ENCODE data around the gene ST6GALNAC1. TPM values are rescaled to one million over a fixed set of nuclear protein-coding genes. Genes with fewer than 3 reads are reported as not detected.

ST6GALNAC1 gene
- total and polyA plus RNA-seq, 2 of the 13 experiments (the other 11 are each of a cell fraction or from before 2014, with no cell fraction given), result not detected

- TF ChIP-seq, protein P1, sequence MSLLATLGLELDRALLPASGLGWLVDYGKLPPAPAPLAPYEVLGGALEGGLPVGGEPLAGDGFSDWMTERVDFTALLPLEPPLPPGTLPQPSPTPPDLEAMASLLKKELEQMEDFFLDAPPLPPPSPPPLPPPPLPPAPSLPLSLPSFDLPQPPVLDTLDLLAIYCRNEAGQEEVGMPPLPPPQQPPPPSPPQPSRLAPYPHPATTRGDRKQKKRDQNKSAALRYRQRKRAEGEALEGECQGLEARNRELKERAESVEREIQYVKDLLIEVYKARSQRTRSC (CRISPR knock-in tag; IDR thresholded peaks at IDR 0.05; ENCODE audit: low read depth), result 0 out of 2 replicates have a peak, but pooled peaks have one; percentile 36
- 0 out of 2 replicates have a peak, but pooled peaks have one; percentile 17 for TF ChIP-seq ZNF543 (CRISPR knock-in tag; IDR thresholded peaks at IDR 0.05)
- TF ChIP-seq ZIK1 (CRISPR knock-in tag; IDR thresholded peaks at IDR 0.05; ENCODE audit: borderline replicate concordance, low read depth), result no peak
- TF ChIP-seq ZNF256 (CRISPR knock-in tag; conservative IDR thresholded peaks at IDR 0.05), result no peak
- TF ChIP-seq NFE2 (CRISPR knock-in tag; IDR thresholded peaks at IDR 0.05), result no peak
- TF ChIP-seq, protein P2, sequence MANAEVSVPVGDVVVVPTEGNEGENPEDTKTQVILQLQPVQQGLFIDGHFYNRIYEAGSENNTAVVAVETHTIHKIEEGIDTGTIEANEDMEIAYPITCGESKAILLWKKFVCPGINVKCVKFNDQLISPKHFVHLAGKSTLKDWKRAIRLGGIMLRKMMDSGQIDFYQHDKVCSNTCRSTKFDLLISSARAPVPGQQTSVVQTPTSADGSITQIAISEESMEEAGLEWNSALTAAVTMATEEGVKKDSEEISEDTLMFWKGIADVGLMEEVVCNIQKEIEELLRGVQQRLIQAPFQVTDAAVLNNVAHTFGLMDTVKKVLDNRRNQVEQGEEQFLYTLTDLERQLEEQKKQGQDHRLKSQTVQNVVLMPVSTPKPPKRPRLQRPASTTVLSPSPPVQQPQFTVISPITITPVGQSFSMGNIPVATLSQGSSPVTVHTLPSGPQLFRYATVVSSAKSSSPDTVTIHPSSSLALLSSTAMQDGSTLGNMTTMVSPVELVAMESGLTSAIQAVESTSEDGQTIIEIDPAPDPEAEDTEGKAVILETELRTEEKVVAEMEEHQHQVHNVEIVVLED (CRISPR knock-in tag; IDR thresholded peaks at IDR 0.05; ENCODE audit: borderline replicate concordance), result no peak
- no peak; the same call in 1 of the 2 replicates for TF ChIP-seq ZNF350 (CRISPR knock-in tag; IDR thresholded peaks at IDR 0.05; ENCODE audit: borderline replicate concordance, low read depth)
- peak; percentile 18; the same call in 1 of the 2 replicates for TF ChIP-seq HMG20A (CRISPR knock-in tag; IDR thresholded peaks at IDR 0.05; ENCODE audit: borderline replicate concordance)
- 0 out of 2 replicates have a peak, but pooled peaks have one; percentile 36 for TF ChIP-seq ZNF775 (CRISPR knock-in tag; IDR thresholded peaks at IDR 0.05; ENCODE audit: borderline replicate concordance)
- TF ChIP-seq NR2F6 (IDR thresholded peaks at IDR 0.05), result no peak
- TF ChIP-seq NR2F6 (CRISPR knock-in tag; IDR thresholded peaks at IDR 0.05), result no peak
- TF ChIP-seq ZNF569 (CRISPR knock-in tag; IDR thresholded peaks at IDR 0.05; ENCODE audit: borderline replicate concordance), result no peak
- peak; percentile 47; the same call in 1 of the 2 replicates for TF ChIP-seq ZFY (CRISPR knock-in tag; IDR thresholded peaks at IDR 0.05)
- no peak for TF ChIP-seq ZNF34 (CRISPR knock-in tag; IDR thresholded peaks at IDR 0.05; ENCODE audit: borderline replicate concordance)
- TF ChIP-seq HNRNPH1 (optimal IDR thresholded peaks at IDR 0.05; ENCODE audit: low read depth, low read length), result no peak
- TF ChIP-seq RAD21 (CRISPR knock-in tag; IDR thresholded peaks at IDR 0.05), result no peak
- TF ChIP-seq TBX3 (IDR thresholded peaks at IDR 0.05; ENCODE audit: borderline replicate concordance), result no peak
- 0 out of 2 replicates have a peak, but pooled peaks have one; percentile 8 for TF ChIP-seq PITX1 (CRISPR knock-in tag; IDR thresholded peaks at IDR 0.05)
- no peak for TF ChIP-seq ZNF280B (CRISPR knock-in tag; IDR thresholded peaks at IDR 0.05; ENCODE audit: borderline replicate concordance)
- TF ChIP-seq, protein P3, sequence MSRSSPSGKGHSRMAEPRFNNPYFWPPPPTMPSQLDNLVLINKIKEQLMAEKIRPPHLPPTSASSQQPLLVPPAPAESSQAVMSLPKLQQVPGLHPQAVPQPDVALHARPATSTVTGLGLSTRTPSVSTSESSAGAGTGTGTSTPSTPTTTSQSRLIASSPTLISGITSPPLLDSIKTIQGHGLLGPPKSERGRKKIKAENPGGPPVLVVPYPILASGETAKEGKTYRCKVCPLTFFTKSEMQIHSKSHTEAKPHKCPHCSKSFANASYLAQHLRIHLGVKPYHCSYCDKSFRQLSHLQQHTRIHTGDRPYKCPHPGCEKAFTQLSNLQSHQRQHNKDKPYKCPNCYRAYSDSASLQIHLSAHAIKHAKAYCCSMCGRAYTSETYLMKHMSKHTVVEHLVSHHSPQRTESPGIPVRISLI (CRISPR knock-in tag; IDR thresholded peaks at IDR 0.05; ENCODE audit: borderline replicate concordance), result no peak
- TF ChIP-seq ELF1 (CRISPR knock-in tag; IDR thresholded peaks at IDR 0.05), result no peak; the same call in 1 of the 2 replicates
- no peak for TF ChIP-seq ZSCAN31 (CRISPR knock-in tag; IDR thresholded peaks at IDR 0.05; ENCODE audit: low read depth)
- TF ChIP-seq ZNF598 (CRISPR knock-in tag; IDR thresholded peaks at IDR 0.05; ENCODE audit: borderline replicate concordance), result 0 out of 2 replicates have a peak, but pooled peaks have one; percentile 37
- no peak; the same call in 1 of the 2 replicates for TF ChIP-seq SP4 (CRISPR knock-in tag; IDR thresholded peaks at IDR 0.05)
- 0 out of 2 replicates have a peak, but pooled peaks have one; percentile 61 for TF ChIP-seq CC2D1A (CRISPR knock-in tag; IDR thresholded peaks at IDR 0.05)
Measured at GRCh38 chr17:76597156-76598003, 46.2 kb downstream of the ST6GALNAC1 start (continued).

Measured in HepG2 (cell line).